Body of pancreas (tissue), 4 donors: Measurements from ENCODE around the gene GNMT. TPM values are rescaled to one million over a fixed set of nuclear protein-coding genes. Genes with fewer than 3 reads are reported as not detected.

ENCODE experiments used
- ATAC-seq: fragments of 150-250 bp; one replicate; pipeline ENCODE4 v1.9.1; 2016
- DNase-seq, 4 donors: peaks; one replicate each; pipeline ENCODE4 v3.0.0-alpha.2; 2019
- H3K27ac ChIP-seq, 4 donors: fragments of 200-600 bp; sonication (generic); 1 replicate in 3 of 4; 2 replicates in 1 of 4; pipeline versions ENCODE4 v1.5.1 to v1.6.1; 2016 to 2019; ENCODE audit warnings: mild to moderate bottlenecking in 1 of 4, mixed read lengths in 1 of 4, moderate library complexity in 1 of 4
- H3K27me3 ChIP-seq, 2 donors: fragments of 200-600 bp; sonication (generic); one replicate each; pipeline ENCODE4 v1.6.0; 2016; ENCODE audit warnings: mild to moderate bottlenecking in 1 of 2
- H3K36me3 ChIP-seq, 2 donors: fragments of 200-600 bp; sonication (generic); replicated peaks in 1 of 2; 2 replicates each; pipeline ENCODE4 v1.5.1; 2016; ENCODE audit warnings: low read depth in 2 of 2; ENCODE audit not compliant: insufficient read depth in 1 of 2
- H3K4me1 ChIP-seq: fragments of 200-600 bp; sonication (generic); one replicate; pipeline ENCODE4 v1.6.0; 2016
- H3K4me3 ChIP-seq, 2 donors: fragments of 200-600 bp; sonication (generic); 1 replicate in 1 of 2; 2 replicates in 1 of 2; pipeline ENCODE4 v1.5.1; 2016 to 2019
- H3K9me3 ChIP-seq, 3 donors: fragments of 200-600 bp; sonication (generic); 1 replicate in 2 of 3; 2 replicates in 1 of 3; pipeline ENCODE4 v1.5.1; 2016
- CTCF ChIP-seq, 7 experiments: fragments of 450-650 bp in 4 of 7; fragments of 200-600 bp in 3 of 7; sonication (generic) in 3 of 7; IDR thresholded peaks; one replicate each; pipeline ENCODE4 v1.5.1; 2016 to 2019; ENCODE audit warnings: antibody characterized with exemption in 7 of 7
- POLR2A ChIP-seq, 3 donors: fragments of 450-650 bp; IDR thresholded peaks; one replicate each; pipeline ENCODE4 v1.6.1; 2016; ENCODE audit warnings: antibody characterized with exemption in 3 of 3, mild to moderate bottlenecking in 2 of 3
- WGBS, 2 donors: methylation state at CpG; one replicate each; pipeline ENCODE4 v1.1.5; 2017; 5-methylcytosine and 5-hydroxymethylcytosine counted together
- intact Hi-C: fragments of 100-400 bp; cut with DNase I; formaldehyde crosslinking; loops from one replicate; pipeline ENCODE4 v1.15.1; 2023
- total RNA-seq, 2 donors: library from RNA; depleted of rRNA; stranded (reverse); fragments of >200 nt; gene quantifications; one replicate each; pipeline ENCODE4 v1.1.0, GENCODE V29; 2016

Gene GNMT
- total RNA-seq, 2 donors from 2014 or later, result 67.2 to 630 TPM

GRCh38 chr6:42968783-42969182 lies 8.2 kb downstream of the GNMT start:
- no peaks in the 10 kb centered on the region for H3K27me3 ChIP-seq
- 74 to 81% methylated on average over 3 to 4 of the region's 4 CpGs for WGBS, 2 donors
- no peaks in the 10 kb centered on the region for H3K9me3 ChIP-seq
- no peak for TF ChIP-seq POLR2A (IDR thresholded peaks at IDR 0.05)
- TF ChIP-seq CTCF (IDR thresholded peaks at IDR 0.05), result no peak
- H3K4me1 ChIP-seq, result peaks cover 28% of the 10 kb centered on the region
- intact Hi-C loops, result no loop called here
- peak; percentile 15 for ATAC-seq
- peak in 2 of 4 donors; percentile 32 to 53 for DNase-seq
- no peak overlapping the region for H3K4me3 ChIP-seq
- peaks cover 7 to 12% of the 10 kb centered on the region in 2 donors for H3K36me3 ChIP-seq
- H3K27ac ChIP-seq, result peak overlapping the region in 3 of 4 donors; percentile 23 to 53 (median 48)

GRCh38 chr6:42969431-42969830 lies 8.9 kb downstream of the GNMT start:
- intact Hi-C loops, result no loop called here
- H3K36me3 ChIP-seq, result peaks cover 5 to 7% of the 10 kb centered on the region in 2 donors
- DNase-seq, result peak in 3 of 4 donors; percentile 27 to 68 (median 60)
- H3K9me3 ChIP-seq, result no peaks in the 10 kb centered on the region
- H3K27me3 ChIP-seq, result no peaks in the 10 kb centered on the region
- H3K4me3 ChIP-seq, result no peak overlapping the region
- WGBS, 2 donors, result 82 to 91% methylated on average over 2 of the region's 2 CpGs
- TF ChIP-seq CTCF (IDR thresholded peaks at IDR 0.05), result no peak
- peak in 1 of 3 donors; percentile 7 for TF ChIP-seq POLR2A (IDR thresholded peaks at IDR 0.05)
- ATAC-seq, result peak; percentile 30
- peaks cover 22% of the 10 kb centered on the region for H3K4me1 ChIP-seq
- H3K27ac ChIP-seq, result peak overlapping the region in 3 of 4 donors; percentile 23 to 53 (median 48)

- H3K36me3 ChIP-seq, result peaks cover 2% of the 10 kb centered on the region in 2 donors
- intact Hi-C loops, result no loop called here
Measured at GRCh38 chr6:42969934-42970333, 9.4 kb downstream of the GNMT start.

GRCh38 chr6:42970871-42971612 lies 10.5 kb downstream of the GNMT start:
- ATAC-seq, result no peak
- H3K27me3 ChIP-seq, result no peaks in the 10 kb centered on the region
- TF ChIP-seq CTCF (IDR thresholded peaks at IDR 0.05) (no peak), POLR2A (IDR thresholded peaks at IDR 0.05) (peak in 1 of 3 donors; percentile 16)

More at GRCh38 chr6:42969934-42970333, 9.4 kb downstream of the GNMT start:
- WGBS, 2 donors, result 63 to 74% methylated on average over 4 of the region's 4 CpGs
- Histone ChIP-seq H3K4me1 (peaks cover 20% of the 10 kb centered on the region), H3K27me3 (no peaks in the 10 kb centered on the region), H3K9me3 (no peaks in the 10 kb centered on the region), H3K4me3 (no peak overlapping the region), H3K27ac (peak overlapping the region in 3 of 4 donors; percentile 4 to 53 (median 48))
- TF ChIP-seq POLR2A (IDR thresholded peaks at IDR 0.05) (peak in 1 of 3 donors; percentile 59), CTCF (IDR thresholded peaks at IDR 0.05) (no peak)
- ATAC-seq (peak; percentile 0), DNase-seq (peak in 1 of 4 donors; percentile 38)

More at GRCh38 chr6:42970871-42971612, 10.5 kb downstream of the GNMT start:
- 69 to 73% methylated on average over 4 of the region's 4 CpGs for WGBS, 2 donors
- intact Hi-C loops, result no loop called here
- H3K4me1 ChIP-seq, result peaks cover 20% of the 10 kb centered on the region
- H3K27ac ChIP-seq, result peak overlapping the region; percentile 16 to 67 (median 24)
- no peak for DNase-seq
- H3K4me3 ChIP-seq, result no peak overlapping the region
- no peaks in the 10 kb centered on the region for H3K9me3 ChIP-seq
- H3K36me3 ChIP-seq, result no peaks in the 10 kb centered on the region
